GM20431 (cell line): ENCODE results near the gene MAP7D2.

Experiments used
- in situ Hi-C: fragments of 300-500 bp; cut with MseI, MboI; formaldehyde crosslinking; loops from one replicate; pipeline ENCODE4 v1.15.0; 2020; ENCODE audit warnings: low sequenced_read_pairs; ENCODE audit not compliant: unreplicated experiment

MAP7D2 gene

DNA sequence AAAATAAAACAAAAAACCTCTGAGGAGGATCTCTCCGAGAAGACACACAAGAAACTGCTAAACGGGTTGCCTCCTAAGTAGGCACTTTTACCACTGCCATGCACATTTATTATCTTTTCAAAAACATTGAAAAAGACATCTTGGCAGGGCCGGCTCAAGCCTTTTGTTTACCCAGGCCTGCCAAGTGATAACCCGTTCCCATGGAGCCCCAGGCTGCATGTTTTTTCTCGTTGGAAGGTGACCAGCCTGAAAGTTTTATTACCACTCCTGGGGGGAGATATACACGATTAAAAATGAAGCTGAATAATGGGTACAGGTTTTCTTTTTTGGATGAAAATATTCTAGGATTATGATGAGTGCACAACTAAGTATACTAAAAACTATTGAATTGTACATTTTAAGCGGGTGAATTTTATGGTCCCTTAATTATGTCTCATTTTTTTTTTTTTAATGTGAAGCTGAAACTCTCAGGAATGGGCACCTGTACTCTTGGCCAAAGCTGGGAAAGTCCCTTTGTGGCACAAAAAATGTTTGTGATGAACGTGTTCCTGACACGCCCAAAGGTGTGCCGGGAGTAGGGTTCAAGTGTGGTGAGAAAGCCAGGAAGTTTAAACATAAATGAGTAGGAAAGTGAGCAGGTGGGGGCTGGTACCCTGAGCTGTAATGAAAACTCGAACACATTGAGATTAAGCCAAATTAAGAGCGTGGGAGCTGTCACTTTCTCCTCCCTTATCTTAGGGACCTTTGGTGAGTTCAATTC lies 1.5 kb upstream of the MAP7D2 start:
- in situ Hi-C loops: no loop called here

DNA sequence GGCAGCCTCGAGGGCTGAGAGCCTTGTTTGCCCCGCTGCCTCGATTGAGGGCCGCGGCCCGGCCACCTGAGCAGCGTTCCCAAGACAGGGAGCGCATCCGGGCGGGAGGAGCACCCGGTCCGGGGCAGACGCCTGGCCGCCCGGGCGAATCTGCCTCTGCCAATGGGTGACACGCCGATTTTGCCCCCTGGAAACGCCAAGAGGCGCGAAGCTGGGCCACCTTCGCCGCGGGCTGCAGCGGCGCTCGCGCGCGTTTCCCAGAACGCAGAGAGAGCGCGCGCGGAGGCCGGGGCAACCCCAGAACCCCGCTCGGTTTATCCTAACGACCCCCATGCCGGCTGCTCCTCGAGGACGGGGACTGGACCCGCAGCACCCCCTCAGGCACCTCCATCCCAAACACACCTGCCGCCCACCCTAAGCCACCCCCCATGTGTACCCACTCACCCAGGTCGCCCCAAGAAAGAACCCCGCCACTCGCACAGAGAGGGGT lies 575 bp downstream of the MAP7D2 start:
- in situ Hi-C loops: no loop called here

DNA sequence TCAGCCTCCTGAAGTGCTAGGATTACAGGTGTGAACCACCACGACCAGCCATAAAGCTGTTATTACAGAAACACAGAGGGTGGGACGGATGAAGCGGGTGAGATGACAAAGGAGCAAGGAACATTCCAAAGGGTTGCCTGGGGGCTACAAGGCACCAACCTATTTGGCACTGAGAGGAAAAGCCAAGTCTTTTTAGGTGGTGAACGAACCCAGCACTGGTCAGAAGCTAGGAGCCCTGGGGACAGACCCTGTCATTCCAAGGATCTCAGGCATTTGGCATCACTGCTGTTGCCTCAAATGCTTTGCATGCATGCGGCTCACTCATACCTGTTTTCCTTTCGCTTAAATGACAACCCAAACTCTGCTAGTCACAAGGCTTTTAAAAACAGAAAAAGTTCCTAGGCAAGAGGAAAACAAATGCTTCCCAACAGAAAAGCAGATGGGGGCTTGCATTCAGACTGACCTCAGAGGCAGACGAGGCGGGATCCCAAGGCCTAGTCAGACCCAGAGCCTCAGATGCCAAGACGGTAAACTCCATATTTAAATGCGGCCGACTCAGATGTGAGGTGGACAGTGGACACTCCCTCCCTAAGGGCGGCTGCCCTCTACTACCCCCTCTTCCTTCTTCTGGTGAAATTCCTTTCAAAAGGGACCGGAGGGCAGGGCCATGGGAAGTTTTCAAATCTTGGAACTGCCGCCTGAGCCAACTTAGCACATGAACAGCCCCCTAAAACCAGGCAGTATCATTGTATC lies 4.5 kb downstream of the MAP7D2 start:
- in situ Hi-C loops: no loop called here

DNA sequence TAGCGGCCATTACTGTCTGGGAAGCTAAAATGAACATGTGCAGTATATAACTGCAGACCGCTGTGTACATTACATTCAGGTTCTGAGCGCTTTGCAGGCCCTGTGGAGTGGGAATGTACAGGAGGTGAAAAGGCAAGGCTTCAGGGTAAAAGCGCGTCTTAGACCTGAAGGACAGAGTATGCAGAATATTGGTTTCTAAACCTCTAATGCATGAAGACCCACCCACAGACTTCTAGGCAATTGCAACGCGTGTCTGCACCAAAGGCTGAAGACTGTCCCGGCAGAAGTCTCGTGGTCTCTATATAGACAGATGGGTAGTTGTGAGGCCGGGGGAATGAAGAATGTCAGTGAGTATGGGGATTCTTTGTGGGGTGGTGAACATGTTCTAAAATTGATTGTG lies 5.4 kb downstream of the MAP7D2 start:
- in situ Hi-C loops: no loop called here

DNA sequence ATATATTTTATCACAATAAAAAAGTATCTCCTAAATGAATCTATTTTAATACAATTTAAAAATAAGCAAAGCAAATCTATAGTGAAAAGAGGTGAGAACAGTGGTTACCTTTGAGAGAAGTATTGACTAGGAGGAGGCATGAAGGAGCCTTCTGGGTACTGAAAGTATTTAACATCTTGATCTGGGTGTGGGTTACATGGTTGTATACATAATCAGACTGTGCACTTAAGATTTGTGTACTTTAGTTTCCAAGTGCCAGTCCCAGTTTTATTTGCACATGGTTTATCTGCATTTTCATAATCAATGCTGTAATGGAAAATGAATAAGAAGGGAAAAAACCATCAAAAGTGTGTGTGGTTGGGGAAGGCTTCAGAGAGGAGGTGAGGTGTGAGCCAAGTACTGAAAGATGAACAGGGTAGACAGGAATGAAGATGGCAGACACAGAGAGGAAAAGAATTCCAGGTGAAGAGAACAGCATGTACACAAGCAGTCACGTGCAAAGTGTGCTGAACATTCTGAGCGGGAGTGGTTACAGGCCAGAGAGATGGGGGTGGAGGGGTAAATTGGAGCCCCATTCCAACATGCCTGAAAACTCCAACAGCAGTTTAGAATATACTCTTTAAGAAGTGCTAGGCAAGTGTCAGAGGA lies 14.6 kb downstream of the MAP7D2 start:
- in situ Hi-C loops: no loop called here

DNA sequence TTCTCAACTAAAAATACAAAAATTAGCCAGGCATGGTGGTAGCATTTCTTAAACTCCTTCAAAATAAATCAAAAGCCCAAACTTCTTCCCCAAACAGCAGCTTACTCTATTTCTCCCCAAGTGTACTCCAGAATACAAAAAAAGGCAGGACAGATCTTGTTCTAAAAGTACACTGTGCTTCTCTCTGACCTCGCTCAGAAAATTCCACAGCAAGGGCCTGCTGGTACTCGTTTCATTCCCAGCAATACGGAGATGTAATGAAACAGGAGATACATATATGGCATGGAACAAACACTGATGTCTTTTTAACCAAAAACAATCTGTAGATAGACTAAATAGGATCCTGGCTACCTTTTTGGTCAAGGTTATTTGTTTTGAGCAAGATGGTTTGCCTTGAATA lies 25.2 kb downstream of the MAP7D2 start:
- in situ Hi-C loops: no loop called here

DNA sequence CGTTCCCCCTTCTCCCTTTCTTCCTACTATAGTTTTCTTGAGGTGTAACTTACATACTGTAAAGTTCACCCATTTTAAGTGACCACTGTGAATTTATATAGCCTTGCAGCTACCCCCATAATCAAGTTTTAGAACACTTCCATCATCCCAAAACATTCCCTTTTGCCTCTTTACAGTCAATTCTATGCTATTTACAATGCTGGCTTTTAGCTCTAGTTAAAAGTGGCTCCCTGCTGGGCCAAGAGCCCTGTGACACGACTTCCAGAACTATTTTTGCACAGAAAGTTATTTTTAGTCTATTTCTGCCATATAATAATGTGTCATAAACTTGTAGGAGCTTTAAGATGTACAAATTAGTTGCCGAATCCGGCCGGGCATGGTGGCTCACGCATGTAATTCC lies 26.9 kb downstream of the MAP7D2 start:
- in situ Hi-C loops: no loop called here

DNA sequence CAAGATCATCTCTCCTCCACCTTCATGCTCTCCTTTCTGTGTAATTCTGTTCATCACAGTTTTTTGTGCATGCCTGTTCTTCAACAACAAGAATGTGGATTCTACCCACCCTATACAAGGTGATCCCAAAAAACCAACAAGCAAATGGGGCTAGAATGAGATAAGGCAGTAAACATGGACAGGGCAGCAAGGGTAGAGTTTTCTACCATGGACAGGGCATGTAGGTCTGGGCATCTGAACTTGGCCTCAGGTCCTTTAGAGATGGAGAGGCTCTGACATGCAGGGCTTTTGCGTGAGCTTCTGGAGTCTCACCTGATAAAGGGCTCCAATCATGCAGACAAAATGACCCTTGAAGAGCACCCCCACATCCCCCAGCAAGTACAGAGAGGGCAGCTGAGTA lies 36.4 kb downstream of the MAP7D2 start:
- in situ Hi-C loops: no loop called here

DNA sequence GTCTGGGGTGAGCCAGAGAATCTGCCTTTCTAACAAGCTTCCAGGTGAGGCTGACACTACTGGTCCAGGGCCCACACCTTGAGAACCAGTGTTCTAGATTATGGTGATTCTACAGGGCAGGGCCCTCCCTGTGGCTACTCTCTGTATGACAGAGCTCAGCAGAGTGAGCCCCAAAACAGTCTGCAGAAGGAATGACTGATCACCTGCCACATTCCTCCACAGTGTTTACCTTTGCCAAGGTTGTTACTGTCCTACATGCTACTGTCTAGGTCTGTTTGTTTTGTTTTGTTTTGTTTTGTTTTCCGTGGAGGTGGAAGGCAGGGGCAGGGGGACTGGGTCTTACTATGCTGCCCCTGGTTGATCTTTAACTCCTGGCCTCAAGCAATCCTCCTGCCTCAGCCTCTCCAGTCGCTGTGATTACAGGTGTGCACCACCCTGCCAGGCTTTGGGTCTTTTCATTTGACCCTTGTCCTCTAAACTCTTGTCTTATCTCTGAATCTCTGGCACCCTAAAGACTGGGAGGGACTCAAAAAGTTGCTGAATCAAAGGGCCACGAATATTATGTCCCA lies 45.1 kb downstream of the MAP7D2 start:
- in situ Hi-C loops: loop anchor here (25.0 kb wide), 1 partner anchor 159 kb away; no protein-coding TSS in a partner anchor

DNA sequence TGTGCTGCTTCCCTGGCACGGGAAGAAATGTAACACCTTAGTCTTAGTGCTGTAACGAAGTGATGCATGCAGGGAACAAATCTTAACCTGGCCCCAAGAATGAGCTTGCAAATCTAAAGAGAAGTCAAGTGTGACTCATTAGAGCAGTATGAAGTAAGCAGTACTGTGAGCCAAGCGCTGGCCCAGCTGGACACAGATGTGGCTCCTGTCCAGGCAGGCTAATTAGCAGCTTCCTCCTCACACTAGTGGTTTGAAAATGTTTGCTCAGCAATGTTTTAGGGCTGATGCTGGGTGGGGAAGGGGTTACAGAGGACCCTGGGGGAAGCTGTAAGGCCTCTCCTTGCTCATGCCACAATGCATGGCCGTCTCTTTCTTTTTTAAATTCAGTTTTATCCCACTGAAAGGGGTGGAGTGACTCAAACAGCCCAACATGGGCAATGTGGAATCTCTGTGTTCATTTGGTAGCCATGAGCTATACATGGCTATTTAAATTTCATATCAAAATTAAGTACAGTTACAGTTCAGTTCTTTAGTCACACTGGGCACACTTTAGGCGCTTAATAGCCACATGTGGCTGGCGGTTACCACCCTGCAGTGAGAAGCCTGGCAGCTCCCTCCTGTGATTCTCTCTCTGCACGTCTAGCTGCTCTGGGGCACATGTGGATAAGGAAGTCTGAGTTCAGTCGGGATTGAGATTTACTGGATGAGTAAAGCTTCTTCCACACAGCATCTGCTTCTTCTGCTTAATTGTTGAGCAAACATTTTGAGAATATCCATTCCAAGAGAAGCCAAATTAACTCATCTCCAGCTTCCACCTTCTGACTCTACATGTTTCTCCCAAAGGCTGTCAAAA lies 48.8 kb downstream of the MAP7D2 start:
- in situ Hi-C loops: loop anchor here (25.0 kb wide), 1 partner anchor 156 kb away; no protein-coding TSS in a partner anchor

DNA sequence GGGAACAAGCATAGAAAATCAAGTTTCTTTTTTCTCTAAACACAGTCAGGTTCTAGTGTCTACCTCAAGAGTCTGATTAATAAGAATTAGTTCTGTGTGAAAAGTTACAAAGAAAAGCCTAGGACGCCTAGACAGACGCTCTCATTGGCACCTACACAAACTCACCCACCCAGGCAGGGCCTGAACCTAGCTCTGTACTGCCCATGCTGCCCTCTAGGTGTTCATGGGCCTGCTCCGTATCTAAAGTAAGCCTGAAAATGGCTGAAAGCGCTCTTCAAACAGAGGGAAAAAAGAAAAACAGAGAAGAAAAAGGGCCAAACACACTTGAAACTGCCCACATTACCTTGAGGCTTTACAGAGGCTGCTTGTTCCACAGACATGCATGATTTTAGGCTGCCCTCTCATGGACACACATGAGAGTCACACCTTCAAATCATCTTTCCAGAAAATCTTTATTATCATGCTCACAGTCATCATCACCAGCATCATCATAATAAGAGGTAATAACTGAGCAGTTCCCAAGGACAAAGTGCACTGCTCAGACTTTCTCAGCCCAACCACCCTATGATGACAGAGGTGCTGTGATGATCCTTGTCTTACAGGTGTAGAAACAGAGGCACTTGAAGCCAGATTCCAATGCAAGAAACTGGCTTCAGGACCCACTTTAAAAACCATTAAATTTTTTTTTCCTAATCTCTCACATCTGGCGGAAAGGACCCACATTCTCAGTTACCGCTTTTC lies 49.6 kb downstream of the MAP7D2 start:
- in situ Hi-C loops: loop anchor here (25.0 kb wide), 1 partner anchor 155 kb away; no protein-coding TSS in a partner anchor

DNA sequence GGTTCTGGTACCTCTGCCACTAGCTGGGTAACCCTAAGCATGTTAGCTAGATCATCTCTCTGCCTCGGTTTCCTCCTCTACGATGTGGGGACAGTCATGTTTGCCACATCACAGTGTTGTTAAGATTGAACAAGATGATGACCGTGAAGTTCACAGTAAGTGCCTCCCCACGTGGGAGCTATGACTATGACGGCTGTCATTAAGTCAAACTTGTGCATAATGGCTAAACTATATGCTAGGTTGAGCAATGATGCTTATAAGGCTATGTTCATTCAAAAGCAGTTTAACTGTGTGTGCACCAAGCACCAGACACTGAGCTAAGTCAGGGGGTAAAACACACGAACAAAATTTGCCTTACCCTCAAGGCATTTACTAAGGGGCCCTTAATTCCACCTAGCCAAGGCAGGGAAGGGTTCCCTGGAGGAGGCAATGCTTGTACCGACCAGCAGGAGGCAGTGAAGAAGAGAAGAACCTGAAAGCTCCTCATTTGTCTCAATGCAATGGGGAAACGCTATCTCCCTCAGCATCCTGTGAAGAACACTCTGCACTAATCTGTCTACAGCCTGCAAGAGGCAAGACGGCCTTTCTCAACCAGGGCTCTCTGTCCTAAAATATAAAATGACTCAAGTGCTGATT lies 52.9 kb downstream of the MAP7D2 start:
- in situ Hi-C loops: loop anchor here (25.0 kb wide), 1 partner anchor 152 kb away; no protein-coding TSS in a partner anchor

DNA sequence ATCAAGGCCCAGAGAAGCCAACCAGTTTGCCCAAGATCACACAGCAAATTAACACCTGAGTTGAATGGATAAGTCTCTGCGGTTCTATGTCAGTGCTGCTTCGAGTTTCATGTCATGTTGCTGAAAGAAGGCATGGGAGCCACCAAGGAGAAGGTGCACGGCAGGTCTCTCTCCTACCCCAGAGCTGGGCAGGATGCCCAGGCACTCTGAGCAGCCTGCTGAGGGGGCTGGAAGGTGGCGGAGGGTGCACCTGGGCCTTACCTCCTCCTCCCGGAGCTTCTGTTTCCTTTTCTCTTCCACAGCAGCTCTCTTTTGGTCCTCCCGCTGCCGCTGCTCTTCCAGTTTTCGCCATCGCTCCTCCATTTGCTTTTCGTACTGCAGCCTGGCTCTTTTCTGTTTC lies 53.6 kb downstream of the MAP7D2 start:
- in situ Hi-C loops: loop anchor here (25.0 kb wide), 1 partner anchor 151 kb away; no protein-coding TSS in a partner anchor

DNA sequence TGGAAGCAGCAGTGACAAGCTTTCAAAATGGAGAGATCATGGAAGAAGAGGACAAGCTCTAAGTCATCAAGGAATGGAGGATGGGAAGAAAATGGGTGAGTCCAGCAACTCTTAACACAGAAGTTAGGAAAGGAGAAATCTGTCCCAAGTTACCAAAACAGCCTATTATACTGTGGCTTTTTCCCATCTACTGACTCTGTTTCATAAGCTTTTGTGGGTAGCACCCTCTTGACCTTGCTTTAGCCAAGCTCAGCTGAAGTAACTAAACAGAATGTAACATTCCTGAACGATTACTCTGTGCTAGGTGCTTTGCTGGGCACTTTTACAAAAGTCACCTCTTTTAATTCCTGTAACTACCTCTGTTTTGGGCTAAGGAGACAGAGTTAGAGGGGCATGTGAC lies 54.9 kb downstream of the MAP7D2 start:
- in situ Hi-C loops: loop anchor here (25.0 kb wide), 1 partner anchor 150 kb away; no protein-coding TSS in a partner anchor

DNA sequence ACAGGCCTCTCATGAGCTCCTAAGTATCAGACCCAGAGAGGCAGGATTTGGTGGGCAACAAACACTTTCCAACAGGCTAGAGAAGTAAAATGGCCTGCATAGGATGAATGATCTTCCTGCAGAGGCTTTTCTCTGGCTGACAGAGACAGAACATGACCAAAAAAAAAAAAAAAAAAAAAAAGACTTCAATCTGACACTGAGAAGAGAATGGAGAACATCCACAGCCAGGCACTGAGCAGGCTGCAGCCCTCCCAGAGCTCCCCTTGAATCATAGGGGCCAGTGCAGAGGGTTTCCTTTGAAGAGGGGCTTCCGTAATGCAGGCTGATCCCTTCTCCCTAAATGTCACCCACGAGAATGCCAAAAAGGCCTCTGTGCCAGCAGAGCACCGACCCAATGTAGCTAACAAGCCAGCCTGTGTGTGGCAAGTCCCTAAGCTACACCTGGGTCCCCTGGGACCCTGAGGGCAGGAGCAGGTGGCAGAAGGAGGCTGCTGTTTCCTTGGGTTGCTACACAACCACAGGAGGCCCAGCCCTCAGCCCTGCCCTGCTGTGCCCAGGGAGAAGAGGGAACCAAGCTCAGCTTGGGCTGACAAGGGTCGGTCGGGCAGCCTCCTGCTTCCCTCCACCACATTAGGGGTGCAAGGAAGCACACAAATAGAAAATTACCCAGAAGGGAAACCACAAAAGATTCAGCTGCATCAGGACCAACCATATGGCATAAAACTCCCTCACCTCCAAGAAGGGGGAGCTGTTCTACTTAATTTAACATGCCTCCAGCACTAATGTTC lies 55.6 kb downstream of the MAP7D2 start:
- in situ Hi-C loops: loop anchor here (25.0 kb wide), 1 partner anchor 149 kb away; no protein-coding TSS in a partner anchor

DNA sequence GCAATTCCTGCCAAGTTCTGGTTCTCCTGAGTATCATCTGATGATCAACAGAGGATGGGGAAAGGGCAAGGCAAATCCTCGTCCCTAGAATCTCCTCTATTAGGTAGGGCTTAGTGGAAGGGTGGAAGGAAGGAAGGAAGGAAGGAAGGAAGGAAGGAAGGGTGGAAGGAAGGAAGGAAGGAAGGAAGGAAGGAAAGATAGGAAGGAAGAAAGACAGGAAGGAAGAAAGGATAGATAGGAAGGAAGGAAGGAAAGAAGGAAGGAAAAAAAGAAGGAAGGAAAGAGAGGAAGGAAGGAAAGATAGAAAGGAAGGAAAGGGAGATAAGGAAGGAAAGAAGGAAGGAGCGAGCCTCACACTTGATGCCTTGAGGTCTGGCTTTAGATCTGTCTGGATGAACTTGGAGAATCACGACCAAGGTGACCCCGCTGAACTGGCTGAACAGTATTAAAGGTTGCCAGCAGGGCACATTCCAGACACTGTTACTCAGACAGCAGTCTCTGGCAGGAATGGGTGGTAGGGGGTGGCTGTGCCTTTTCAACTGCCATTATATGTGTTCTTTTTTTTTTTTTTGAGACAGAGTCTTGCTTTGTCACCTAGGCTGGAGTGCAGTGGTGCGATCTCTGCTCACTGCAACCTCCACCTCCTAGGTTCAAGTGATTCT lies 57.1 kb downstream of the MAP7D2 start:
- in situ Hi-C loops: loop anchor here (25.0 kb wide), 1 partner anchor 147 kb away; no protein-coding TSS in a partner anchor

DNA sequence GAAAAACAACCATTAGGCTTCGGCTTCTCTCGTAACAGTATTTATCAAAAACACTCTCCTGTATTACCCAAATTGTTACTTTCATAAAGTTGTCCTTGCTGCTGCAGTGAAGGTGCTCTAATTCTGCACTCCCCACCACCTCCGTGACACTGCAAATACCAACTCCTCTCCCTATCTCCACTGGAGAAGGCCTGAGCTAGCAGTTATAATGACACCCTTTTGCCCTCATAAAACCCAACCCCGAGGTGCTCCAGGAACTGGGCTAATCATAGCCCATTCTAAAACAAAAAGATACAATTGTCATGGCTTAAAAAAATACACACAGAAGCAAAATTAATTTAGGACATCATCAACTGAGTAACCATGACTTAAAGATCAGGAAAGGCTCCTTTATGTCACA lies 59.2 kb downstream of the MAP7D2 start:
- in situ Hi-C loops: loop anchor here (25.0 kb wide), 1 partner anchor 145 kb away; no protein-coding TSS in a partner anchor
